Peyer's patch (tissue), 4 donors: Measurements from ENCODE around the gene HEPHL1.

ENCODE experiments used
- CTCF ChIP-seq, 6 experiments: fragments of 450-650 bp in 4 of 6; fragments of 200-600 bp in 2 of 6; sonication (generic) in 1 of 6; IDR thresholded peaks; one replicate each; pipeline ENCODE4 v1.5.1; 2017 to 2019; ENCODE audit warnings: antibody characterized with exemption in 6 of 6, mild to moderate bottlenecking in 3 of 6, moderate library complexity in 1 of 6
- POLR2A ChIP-seq, 2 donors: fragments of 450-650 bp; IDR thresholded peaks; one replicate each; pipeline ENCODE4 v1.5.1; 2017; ENCODE audit warnings: antibody characterized with exemption in 2 of 2, mild to moderate bottlenecking in 2 of 2, moderate library complexity in 2 of 2

GRCh38 chr11:94144216-94144615, 123.1 kb downstream of the HEPHL1 start:
- no peak for TF ChIP-seq CTCF (IDR thresholded peaks at IDR 0.05)
- no peak for TF ChIP-seq POLR2A (IDR thresholded peaks at IDR 0.05)
